HepG2 (cell line): Measurements from ENCODE around the gene TPPP3. TPM values are rescaled to one million over a fixed set of nuclear protein-coding genes. Genes with fewer than 3 reads are reported as not detected.
A peak's percentile ranks its signal among the peaks of the same experiment; 100 is the strongest.

Source experiments
- CCDC6 ChIP-seq: sonication (generic); formaldehyde crosslinking; IDR thresholded peaks from 2 replicates; pipeline ENCODE4 v1.8.1; 2022; ENCODE audit warnings: mild to moderate bottlenecking, missing genetic modification reagents, moderate library complexity
- ELF3 ChIP-seq: IDR thresholded peaks from 2 replicates; pipeline ENCODE4 v1.6.1; 2016; ENCODE audit warnings: missing genetic modification reagents, missing compliant biosample characterization
- GABPB1 ChIP-seq: IDR thresholded peaks from 2 replicates; pipeline ENCODE4 v1.6.1; 2016; ENCODE audit warnings: mild to moderate bottlenecking, missing genetic modification reagents, moderate library complexity, missing compliant biosample characterization
- GATAD1 ChIP-seq: IDR thresholded peaks from 2 replicates; pipeline ENCODE4 v1.6.1; 2016; ENCODE audit warnings: missing genetic modification reagents, missing compliant biosample characterization
- HMG20A ChIP-seq: IDR thresholded peaks from 2 replicates; pipeline ENCODE4 v1.6.1; 2016; ENCODE audit warnings: borderline replicate concordance
- HOXA9 ChIP-seq: sonication (generic); formaldehyde crosslinking; IDR thresholded peaks from 2 replicates; pipeline ENCODE4 v1.8.1; 2022; ENCODE audit warnings: missing genetic modification reagents, mild to moderate bottlenecking, moderate library complexity, borderline replicate concordance
- IKZF1 ChIP-seq: fragments of 450-650 bp; IDR thresholded peaks from 2 replicates; pipeline ENCODE4 v1.7.1; 2016
- KLF6 ChIP-seq: IDR thresholded peaks from 2 replicates; pipeline ENCODE4 v1.8.0; 2016; ENCODE audit warnings: missing biosample characterization, missing genetic modification reagents
- MBNL3 ChIP-seq: fragments of 250-450 bp; sonication (Bioruptor Pico); conservative IDR thresholded peaks from 2 replicates; pipeline ENCODE4 v1.8.0; 2022; ENCODE audit warnings: mild to moderate bottlenecking, inconsistent platforms
- MED1 ChIP-seq: sonication (generic); formaldehyde crosslinking; IDR thresholded peaks from 2 replicates; pipeline ENCODE4 v1.4.0; 2020; ENCODE audit warnings: missing genetic modification reagents
- NCOA5 ChIP-seq: sonication (generic); formaldehyde crosslinking; IDR thresholded peaks from 2 replicates; pipeline ENCODE4 v1.4.0; 2020; ENCODE audit warnings: missing genetic modification reagents
- NFIC ChIP-seq: IDR thresholded peaks from 2 replicates; pipeline ENCODE4 v1.6.1; 2012; ENCODE audit warnings: mild to moderate bottlenecking, low read length, inconsistent platforms
- NR2C2 ChIP-seq: sonication (generic); formaldehyde crosslinking; IDR thresholded peaks from 2 replicates; pipeline ENCODE4 v1.4.0; 2020; ENCODE audit warnings: missing genetic modification reagents, mild to moderate bottlenecking, moderate library complexity, borderline replicate concordance
- POLR2AphosphoS5 ChIP-seq: IDR thresholded peaks from 2 replicates; pipeline ENCODE4 v1.6.1; 2012; ENCODE audit warnings: low read depth, low read length
- SRY ChIP-seq: sonication (generic); formaldehyde crosslinking; IDR thresholded peaks from 2 replicates; pipeline ENCODE4 v1.8.0; 2022; ENCODE audit warnings: mild to moderate bottlenecking, missing genetic modification reagents
- THAP7 ChIP-seq: sonication (generic); formaldehyde crosslinking; IDR thresholded peaks from 2 replicates; pipeline ENCODE4 v1.8.1; 2023; ENCODE audit warnings: mild to moderate bottlenecking, missing genetic modification reagents
- TRIM24 ChIP-seq: sonication (generic); formaldehyde crosslinking; IDR thresholded peaks from 2 replicates; pipeline ENCODE4 v1.8.0; 2022; ENCODE audit warnings: mild to moderate bottlenecking, missing genetic modification reagents
- ZBTB38 ChIP-seq: sonication (generic); formaldehyde crosslinking; IDR thresholded peaks from 2 replicates; pipeline ENCODE4 v1.5.1; 2020; ENCODE audit warnings: mild to moderate bottlenecking, missing genetic modification reagents
- ZBTB42 ChIP-seq: sonication (generic); formaldehyde crosslinking; IDR thresholded peaks from 2 replicates; pipeline ENCODE4 v1.5.0; 2020; ENCODE audit warnings: mild to moderate bottlenecking, missing genetic modification reagents
- ZMYM2 ChIP-seq: sonication (generic); formaldehyde crosslinking; IDR thresholded peaks from 2 replicates; pipeline ENCODE4 v1.8.0; 2022; ENCODE audit warnings: mild to moderate bottlenecking, missing genetic modification reagents
- ZNF101 ChIP-seq: sonication (generic); formaldehyde crosslinking; IDR thresholded peaks from 2 replicates; pipeline ENCODE4 v1.4.0; 2020; ENCODE audit warnings: mild to moderate bottlenecking, low read depth, missing genetic modification reagents, borderline replicate concordance
- ZNF230 ChIP-seq: sonication (generic); formaldehyde crosslinking; IDR thresholded peaks from 2 replicates; pipeline ENCODE4 v1.4.0; 2020; ENCODE audit warnings: mild to moderate bottlenecking, missing genetic modification reagents
- ZNF260 ChIP-seq: sonication (generic); formaldehyde crosslinking; IDR thresholded peaks from 2 replicates; pipeline ENCODE4 v1.4.0; 2020; ENCODE audit warnings: missing genetic modification reagents, low read depth, mild to moderate bottlenecking, borderline replicate concordance
- ZNF280B ChIP-seq: sonication (generic); formaldehyde crosslinking; IDR thresholded peaks from 2 replicates; pipeline ENCODE4 v1.5.0; 2020; ENCODE audit warnings: missing genetic modification reagents, mild to moderate bottlenecking, borderline replicate concordance
- ZNF296 ChIP-seq: sonication (generic); formaldehyde crosslinking; conservative IDR thresholded peaks from 2 replicates; pipeline ENCODE4 v1.5.0; 2020; ENCODE audit warnings: mild to moderate bottlenecking, missing genetic modification reagents
- ZNF329 ChIP-seq: sonication (generic); formaldehyde crosslinking; IDR thresholded peaks from 2 replicates; pipeline ENCODE4 v1.9.0; 2021; ENCODE audit warnings: low read depth, mild to moderate bottlenecking, missing genetic modification reagents
- ZNF34 ChIP-seq: sonication (generic); formaldehyde crosslinking; IDR thresholded peaks from 2 replicates; pipeline ENCODE4 v1.4.0; 2020; ENCODE audit warnings: mild to moderate bottlenecking, missing genetic modification reagents, borderline replicate concordance
- ZNF350 ChIP-seq: sonication (generic); formaldehyde crosslinking; IDR thresholded peaks from 2 replicates; pipeline ENCODE4 v1.4.0; 2020; ENCODE audit warnings: mild to moderate bottlenecking, low read depth, missing genetic modification reagents, borderline replicate concordance
- ZNF549 ChIP-seq: sonication (generic); formaldehyde crosslinking; IDR thresholded peaks from 2 replicates; pipeline ENCODE4 v1.5.0; 2020; ENCODE audit warnings: missing genetic modification reagents
- ZNF550 ChIP-seq: sonication (generic); formaldehyde crosslinking; IDR thresholded peaks from 2 replicates; pipeline ENCODE4 v1.4.0; 2020; ENCODE audit warnings: mild to moderate bottlenecking, missing genetic modification reagents, borderline replicate concordance
- ZNF749 ChIP-seq: sonication (generic); formaldehyde crosslinking; IDR thresholded peaks from 2 replicates; pipeline ENCODE4 v1.8.0; 2022; ENCODE audit warnings: mild to moderate bottlenecking, missing genetic modification reagents, moderate library complexity, borderline replicate concordance
- polyA plus RNA-seq, 8 experiments: library from polyadenylated mRNA; depleted of rRNA in 3 of 8; stranded (reverse) in 7 of 8; unstranded in 1 of 8; fragments of >200 nt; fragmentation: Illumina TruSeq in 4 of 8; extraction: Trizol in 4 of 8; gene quantifications; 2 replicates each; pipeline versions ENCODE4 v1.2.1 to v1.2.3, GENCODE V29; 2011 to 2016; ENCODE audit warnings: low read depth in 4 of 8, missing spikeins in 1 of 8, mixed read lengths in 1 of 8; ENCODE audit not compliant: insufficient read depth in 1 of 8
- total RNA-seq, 5 experiments: library from RNA; depleted of rRNA; stranded (reverse); fragments of >200 nt; fragmentation: Illumina TruSeq; extraction: Trizol; gene quantifications; 2 replicates each; pipeline ENCODE4 v1.2.3, GENCODE V29; 2016; ENCODE audit warnings: low read depth in 1 of 5

TPPP3 gene
- total and polyA plus RNA-seq, 2 of the 13 experiments (the other 11 are each of a cell fraction or from before 2014, with no cell fraction given), result 0.16 to 0.44 TPM

GRCh38 chr16:67431775-67432505 lies 38.6 kb upstream of the TPPP3 start (continued):
- TF ChIP-seq ZNF260 (CRISPR knock-in tag), result no peak
- TF ChIP-seq MED1 (CRISPR knock-in tag), result no peak
- TF ChIP-seq ZNF549 (CRISPR knock-in tag), result no peak
- TF ChIP-seq GATAD1 (CRISPR knock-in tag), result 0 out of 2 replicates have a peak, but pooled peaks have one; percentile 7
- TF ChIP-seq ZBTB42 (CRISPR knock-in tag), result no peak
- TF ChIP-seq KLF6 (CRISPR knock-in tag), result no peak
- no peak for TF ChIP-seq ZNF101 (CRISPR knock-in tag)
- no peak for TF ChIP-seq ZMYM2
- TF ChIP-seq ZNF280B (CRISPR knock-in tag), result no peak
- no peak for TF ChIP-seq IKZF1
- no peak for TF ChIP-seq NR2C2 (CRISPR knock-in tag)
- 0 out of 2 replicates have a peak, but pooled peaks have one; percentile 12 for TF ChIP-seq ZNF230
- TF ChIP-seq ZNF34 (CRISPR knock-in tag), result no peak
- no peak for TF ChIP-seq HMG20A (CRISPR knock-in tag)
- TF ChIP-seq CCDC6 (CRISPR knock-in tag), result no peak
- no peak for TF ChIP-seq ZNF749 (CRISPR knock-in tag)
- no peak for TF ChIP-seq MBNL3 (CRISPR knock-in tag)
- TF ChIP-seq POLR2AphosphoS5, result peak; percentile 68
- TF ChIP-seq ZNF329 (CRISPR knock-in tag), result no peak
- TF ChIP-seq ZBTB38 (CRISPR knock-in tag), result no peak
- TF ChIP-seq ZNF350 (CRISPR knock-in tag), result 0 out of 2 replicates have a peak, but pooled peaks have one; percentile 23
- no peak for TF ChIP-seq NFIC
- TF ChIP-seq TRIM24 (CRISPR knock-in tag), result no peak
- 0 out of 2 replicates have a peak, but pooled peaks have one; percentile 81 for TF ChIP-seq ZNF550 (CRISPR knock-in tag)
- TF ChIP-seq SRY (CRISPR knock-in tag), result no peak
- no peak for TF ChIP-seq NCOA5 (CRISPR knock-in tag)
- TF ChIP-seq THAP7 (CRISPR knock-in tag), result no peak
- 0 out of 2 replicates have a peak, but pooled peaks have one; percentile 22 for TF ChIP-seq ZNF296
- TF ChIP-seq HOXA9 (CRISPR knock-in tag), result no peak
- TF ChIP-seq ELF3 (CRISPR knock-in tag), result no peak
- peak; percentile 69 for TF ChIP-seq GABPB1
